H9 (cell line): Measurements from ENCODE around the gene NTPCR. TPM values are rescaled to one million over a fixed set of nuclear protein-coding genes. Genes with fewer than 3 reads are reported as not detected.

Experiments
- DNase-seq: peaks from one replicate; pipeline ENCODE4 v3.0.0-alpha.2; 2017
- H2AFZ ChIP-seq: one replicate; pipeline ENCODE4 v1.6.1; 2013; ENCODE audit warnings: mild to moderate bottlenecking, low read length, control low read depth, moderate library complexity
- H2AK5ac ChIP-seq: 2 replicates; pipeline ENCODE4 v1.6.1; 2013; ENCODE audit warnings: low read length, control low read depth, mixed read lengths; ENCODE audit not compliant: insufficient read length
- H2BK120ac ChIP-seq: one replicate; pipeline ENCODE4 v1.6.1; 2013; ENCODE audit warnings: low read depth, mild to moderate bottlenecking, low read length, control low read depth, inconsistent platforms; ENCODE audit not compliant: poor library complexity, severe bottlenecking
- H2BK12ac ChIP-seq: 2 replicates; pipeline ENCODE4 v1.6.1; 2013; ENCODE audit warnings: low read length, control low read depth, mixed read lengths, low read depth; ENCODE audit not compliant: insufficient read length
- H2BK15ac ChIP-seq: 2 replicates; pipeline ENCODE4 v1.6.1; 2013; ENCODE audit warnings: low read depth, low read length, control low read depth
- H2BK20ac ChIP-seq: one replicate; pipeline ENCODE4 v1.6.1; 2013; ENCODE audit warnings: low read depth, mild to moderate bottlenecking, low read length, control low read depth, inconsistent platforms; ENCODE audit not compliant: poor library complexity, severe bottlenecking
- H2BK5ac ChIP-seq: 2 replicates; pipeline ENCODE4 v1.6.1; 2013; ENCODE audit warnings: low read length, control low read depth, mixed read lengths; ENCODE audit not compliant: insufficient read length
- H3K14ac ChIP-seq: 2 replicates; pipeline ENCODE4 v1.6.1; 2013; ENCODE audit warnings: low read length, control low read depth; ENCODE audit not compliant: insufficient read depth
- H3K18ac ChIP-seq: 2 replicates; pipeline ENCODE4 v1.6.1; 2013; ENCODE audit warnings: low read depth, mild to moderate bottlenecking, mixed read lengths, low read length, control low read depth; ENCODE audit not compliant: insufficient read length
- H3K23ac ChIP-seq: 2 replicates; pipeline ENCODE4 v1.6.1; 2013; ENCODE audit warnings: low read length, control low read depth, mixed read lengths, low read depth; ENCODE audit not compliant: insufficient read length
- H3K23me2 ChIP-seq: 2 replicates; pipeline ENCODE4 v1.6.1; 2013; ENCODE audit warnings: low read depth, mild to moderate bottlenecking, mixed read lengths, low read length, control low read depth; ENCODE audit not compliant: insufficient read length, poor library complexity, severe bottlenecking
- H3K27ac ChIP-seq: 2 replicates; pipeline ENCODE4 v1.5.1; 2013; ENCODE audit warnings: low read length, control low read depth, mixed read lengths, low read depth; ENCODE audit not compliant: insufficient read length
- H3K27me3 ChIP-seq: 2 replicates; pipeline ENCODE4 v1.6.1; 2013; ENCODE audit warnings: low read length, control low read depth, inconsistent platforms; ENCODE audit not compliant: insufficient read depth
- H3K4ac ChIP-seq: 2 replicates; pipeline ENCODE4 v1.6.1; 2013; ENCODE audit warnings: low read depth, mild to moderate bottlenecking, control low read depth, inconsistent platforms, low read length, moderate library complexity
- H3K4me1 ChIP-seq: 2 replicates; pipeline ENCODE4 v1.6.1; 2013; ENCODE audit warnings: low read length, control low read depth, inconsistent platforms; ENCODE audit not compliant: insufficient read depth
- H3K4me2 ChIP-seq: 2 replicates; pipeline ENCODE4 v1.6.1; 2013; ENCODE audit warnings: low read length, control low read depth, mixed read lengths; ENCODE audit not compliant: insufficient read length, insufficient read depth
- H3K56ac ChIP-seq: 2 replicates; pipeline ENCODE4 v1.6.1; 2013; ENCODE audit warnings: low read depth, mild to moderate bottlenecking, mixed read lengths, low read length, control low read depth; ENCODE audit not compliant: insufficient read length
- H3K79me1 ChIP-seq: 2 replicates; pipeline ENCODE4 v1.6.1; 2013; ENCODE audit warnings: low read depth, mild to moderate bottlenecking, moderate library complexity, low read length, control low read depth, inconsistent platforms; ENCODE audit not compliant: insufficient read depth, poor library complexity, severe bottlenecking
- H3K79me2 ChIP-seq: 2 replicates; pipeline ENCODE4 v1.6.1; 2013; ENCODE audit warnings: low read length, control low read depth, inconsistent platforms; ENCODE audit not compliant: insufficient read depth
- H3K9ac ChIP-seq: 2 replicates; pipeline ENCODE4 v1.6.1; 2013; ENCODE audit warnings: low read length, control low read depth, mixed read lengths; ENCODE audit not compliant: insufficient read length; ENCODE audit errors: extremely low read depth
- H3K9me3 ChIP-seq: one replicate; pipeline ENCODE4 v1.6.1; 2013; ENCODE audit warnings: low read depth, low read length, inconsistent platforms; ENCODE audit not compliant: control insufficient read depth
- H3T11ph ChIP-seq: one replicate; pipeline ENCODE4 v1.6.1; 2013; ENCODE audit warnings: mild to moderate bottlenecking, low read length, control low read depth, inconsistent platforms
- H4K20me1 ChIP-seq: one replicate; pipeline ENCODE4 v1.6.1; 2013; ENCODE audit not compliant: control insufficient read depth, insufficient read length, insufficient read depth
- H4K5ac ChIP-seq: 2 replicates; pipeline ENCODE4 v1.6.1; 2013; ENCODE audit warnings: low read depth, mild to moderate bottlenecking, mixed read lengths, low read length, control low read depth; ENCODE audit not compliant: insufficient read length
- H4K8ac ChIP-seq: replicated peaks from 2 replicates; pipeline ENCODE4 v1.6.1; 2013; ENCODE audit warnings: low read length, control low read depth, mixed read lengths, low read depth; ENCODE audit not compliant: insufficient read length
- H4K91ac ChIP-seq: 2 replicates; pipeline ENCODE4 v1.6.1; 2013; ENCODE audit warnings: low read depth, mild to moderate bottlenecking, moderate library complexity, mixed read lengths, low read length, control low read depth; ENCODE audit not compliant: insufficient read length
- H3K27ac Mint-ChIP-seq, 3 experiments: 2 replicates in 2 of 3; 3 replicates in 1 of 3; pipeline ENCODE4 v1.8.0; 2020 to 2021; ENCODE audit warnings: mixed read lengths in 3 of 3, mild to moderate bottlenecking in 1 of 3, moderate library complexity in 1 of 3
- H3K27me3 Mint-ChIP-seq: 2 replicates; pipeline ENCODE4 v1.8.0; 2021; ENCODE audit warnings: low read depth, mild to moderate bottlenecking, moderate library complexity, mixed read lengths
- H3K36me3 Mint-ChIP-seq, 3 experiments: 2 replicates in 2 of 3; 3 replicates in 1 of 3; pipeline ENCODE4 v1.8.0; 2020 to 2021; ENCODE audit warnings: low read depth in 3 of 3, mixed read lengths in 3 of 3; ENCODE audit not compliant: insufficient read depth in 1 of 3
- H3K4me1 Mint-ChIP-seq, 2 experiments: 2 replicates each; pipeline ENCODE4 v1.8.0; 2020; ENCODE audit warnings: mixed read lengths in 2 of 2
- H3K4me3 Mint-ChIP-seq, 2 experiments: 2 replicates in 1 of 2; 3 replicates in 1 of 2; pipeline ENCODE4 v1.8.0; 2020 to 2021; ENCODE audit warnings: mild to moderate bottlenecking in 2 of 2, mixed read lengths in 2 of 2, moderate library complexity in 1 of 2
- H3K9me3 Mint-ChIP-seq, 2 experiments: 2 replicates in 1 of 2; 3 replicates in 1 of 2; pipeline ENCODE4 v1.8.0; 2020; ENCODE audit warnings: mild to moderate bottlenecking in 2 of 2, mixed read lengths in 2 of 2, moderate library complexity in 1 of 2
- CTCF ChIP-seq: fragments of 200-600 bp; sonication (generic); conservative IDR thresholded peaks from 3 replicates; pipeline ENCODE4 v1.8.0; 2021; ENCODE audit warnings: antibody characterized with exemption, mild to moderate bottlenecking
- whole genome bisulfite sequencing: extraction: QIAGEN DNeasy Blood & Tissue Kit; methylation state at CpG from one replicate; pipeline ENCODE4 v1.1.7; 2013; ENCODE audit warnings: missing lambda C conversion rate, low lambda C conversion rate, mixed read lengths; ENCODE audit not compliant: insufficient read length; ENCODE audit errors: extremely low coverage; 5-methylcytosine and 5-hydroxymethylcytosine counted together
- total RNA-seq: library from RNA; stranded (reverse); gene quantifications from 2 replicates; pipeline ENCODE4 v1.2.1, GENCODE V29; 2021

The NTPCR gene
- total RNA-seq, 1 experiment from 2014 or later, result 87.4 TPM

GRCh38 chr1:232966663-232967062, 16.3 kb downstream of the NTPCR start:
- Histone ChIP-seq H3K9ac (no peak overlapping the region), H3K4me2 (no peak overlapping the region), H3K4me1 (no peaks in the 10 kb centered on the region), H2AK5ac (no peak overlapping the region), H2BK12ac (no peak overlapping the region), H3K9me3 (no peaks in the 10 kb centered on the region), H3K79me2 (no peaks in the 10 kb centered on the region; the same call in 1 of the 2 replicates), H3K18ac (no peak overlapping the region), H3K23ac (no peak overlapping the region), H3K27ac (no peak overlapping the region), H3K23me2 (no peaks in the 10 kb centered on the region), H4K91ac (no peak overlapping the region), H2AFZ (no peak overlapping the region), H3K56ac (no peak overlapping the region), H3K14ac (no peak overlapping the region), H2BK5ac (no peak overlapping the region), H2BK120ac (no peak overlapping the region), H4K20me1 (no peaks in the 10 kb centered on the region), H3K4ac (no peak overlapping the region), H4K8ac (no peak overlapping the region), H3K79me1 (peaks cover 8% of the 10 kb centered on the region), H4K5ac (no peak overlapping the region), H2BK20ac (no peak overlapping the region), H3T11ph (no peak overlapping the region), H3K27me3 (no peaks in the 10 kb centered on the region), H2BK15ac (no peak overlapping the region)
- TF ChIP-seq CTCF, result no peak
- H3K27ac Mint-ChIP-seq, result peak overlapping the region in 1 of 3 experiments; percentile 82; a peak in 1 of 7 replicates
- no peaks in the 10 kb centered on the region for H3K27me3 Mint-ChIP-seq
- no peaks in the 10 kb centered on the region; a peak in 1 of 4 replicates for H3K4me1 Mint-ChIP-seq
- WGBS, result no CpG with 5 or more reads among the region's 4 CpGs
- no peak for DNase-seq
- no peak overlapping the region for H3K4me3 Mint-ChIP-seq
- peaks cover 22 to 58% (median 54%) of the 10 kb centered on the region in 3 experiments for H3K36me3 Mint-ChIP-seq
- H3K9me3 Mint-ChIP-seq, result no peaks in the 10 kb centered on the region; a peak in 1 of 5 replicates
